Measurements from ENCODE around the gene COX4I1. TPM values are rescaled to one million over a fixed set of nuclear protein-coding genes. Genes with fewer than 3 reads are reported as not detected.
A peak's percentile ranks its signal among the peaks of the same experiment; 100 is the strongest.

The COX4I1 gene
- total and polyA plus RNA-seq, 2 donors from 2014 or later, result 439 to 1,996 TPM

- peak in 1 of 5 donors; percentile 35 for DNase-seq
- no peak for FAIRE-seq
- intact Hi-C loops (cut with DNase I), result no loop called here
- H3K36me3 ChIP-seq (ENCODE audit: control insufficient read depth in 2 of 3, insufficient read depth in 3 of 3, low read length in 3 of 3), result no peaks in the 10 kb centered on the region
- no peak overlapping the region for H3K27ac ChIP-seq (ENCODE audit: low read depth in 2 of 2, low read length in 2 of 2)
- H3K9ac ChIP-seq (ENCODE audit: low read length in 3 of 3), result no peak overlapping the region
- H3K4me1 ChIP-seq (ENCODE audit: control insufficient read depth in 2 of 3, insufficient read depth in 2 of 3, low read depth in 1 of 3, low read length in 3 of 3), result no peaks in the 10 kb centered on the region
- H3K9me3 ChIP-seq (ENCODE audit: control insufficient read depth in 2 of 3, insufficient read depth in 1 of 3, low read length in 3 of 3), result no peaks in the 10 kb centered on the region
- no peak overlapping the region for H3K4me3 ChIP-seq (ENCODE audit: low read length in 3 of 3)
- H3K27me3 ChIP-seq (ENCODE audit: control insufficient read depth, insufficient read depth, low read length), result no peaks in the 10 kb centered on the region
- no peak for TF ChIP-seq CTCF (IDR thresholded peaks at IDR 0.05; ENCODE audit: borderline replicate concordance, extremely low read depth, insufficient read depth)
These were observed 44.1 kb downstream of the COX4I1 start for GRCh38 chr16:85843471-85844168.

- no peaks in the 10 kb centered on the region for H3K27me3 ChIP-seq (ENCODE audit: control insufficient read depth, insufficient read depth, low read length)
- no peak overlapping the region for H3K9ac ChIP-seq (ENCODE audit: low read length in 3 of 3)
- no peaks in the 10 kb centered on the region for H3K36me3 ChIP-seq (ENCODE audit: control insufficient read depth in 2 of 3, insufficient read depth in 3 of 3, low read length in 3 of 3)
- no peak overlapping the region for H3K27ac ChIP-seq (ENCODE audit: low read depth in 2 of 2, low read length in 2 of 2)
- intact Hi-C loops (cut with DNase I), result no loop called here
- DNase-seq (no peak), FAIRE-seq (no peak)
- no peaks in the 10 kb centered on the region for H3K9me3 ChIP-seq (ENCODE audit: control insufficient read depth in 2 of 3, insufficient read depth in 1 of 3, low read length in 3 of 3)
- no peak for TF ChIP-seq CTCF (IDR thresholded peaks at IDR 0.05; ENCODE audit: borderline replicate concordance, extremely low read depth, insufficient read depth)
- no peak overlapping the region for H3K4me3 ChIP-seq (ENCODE audit: low read length in 3 of 3)
- H3K4me1 ChIP-seq (ENCODE audit: control insufficient read depth in 2 of 3, insufficient read depth in 2 of 3, low read depth in 1 of 3, low read length in 3 of 3), result no peaks in the 10 kb centered on the region
These were observed 44.6 kb downstream of the COX4I1 start for GRCh38 chr16:85844169-85844481.

GRCh38 chr16:85844786-85845185 lies 45.3 kb downstream of the COX4I1 start:
- H3K9ac ChIP-seq (ENCODE audit: low read length in 3 of 3), result no peak overlapping the region
- H3K9me3 ChIP-seq (ENCODE audit: control insufficient read depth in 2 of 3, insufficient read depth in 1 of 3, low read length in 3 of 3), result no peaks in the 10 kb centered on the region
- no peak overlapping the region for H3K4me3 ChIP-seq (ENCODE audit: low read length in 3 of 3)
- no peak overlapping the region for H3K27ac ChIP-seq (ENCODE audit: low read depth in 2 of 2, low read length in 2 of 2)
- no peak for FAIRE-seq
- no peaks in the 10 kb centered on the region for H3K27me3 ChIP-seq (ENCODE audit: control insufficient read depth, insufficient read depth, low read length)
- H3K4me1 ChIP-seq (ENCODE audit: control insufficient read depth in 2 of 3, insufficient read depth in 2 of 3, low read depth in 1 of 3, low read length in 3 of 3), result no peaks in the 10 kb centered on the region
- intact Hi-C loops (cut with DNase I), result no loop called here
- no peak for TF ChIP-seq CTCF (IDR thresholded peaks at IDR 0.05; ENCODE audit: borderline replicate concordance, extremely low read depth, insufficient read depth)
- peak in 2 of 5 donors; percentile 22 to 52 for DNase-seq
- no peaks in the 10 kb centered on the region for H3K36me3 ChIP-seq (ENCODE audit: control insufficient read depth in 2 of 3, insufficient read depth in 3 of 3, low read length in 3 of 3)

- no peaks in the 10 kb centered on the region for H3K27me3 ChIP-seq (ENCODE audit: control insufficient read depth, insufficient read depth, low read length)
- no peak overlapping the region for H3K9ac ChIP-seq (ENCODE audit: low read length in 3 of 3)
- H3K4me1 ChIP-seq (ENCODE audit: control insufficient read depth in 2 of 3, insufficient read depth in 2 of 3, low read depth in 1 of 3, low read length in 3 of 3), result no peaks in the 10 kb centered on the region
- DNase-seq (peak in 1 of 5 donors; percentile 61), FAIRE-seq (no peak)
- no peak for TF ChIP-seq CTCF (IDR thresholded peaks at IDR 0.05; ENCODE audit: borderline replicate concordance, extremely low read depth, insufficient read depth)
- no peak overlapping the region for H3K4me3 ChIP-seq (ENCODE audit: low read length in 3 of 3)
- no peaks in the 10 kb centered on the region for H3K36me3 ChIP-seq (ENCODE audit: control insufficient read depth in 2 of 3, insufficient read depth in 3 of 3, low read length in 3 of 3)
- H3K9me3 ChIP-seq (ENCODE audit: control insufficient read depth in 2 of 3, insufficient read depth in 1 of 3, low read length in 3 of 3), result no peaks in the 10 kb centered on the region
- intact Hi-C loops (cut with DNase I), result no loop called here
- H3K27ac ChIP-seq (ENCODE audit: low read depth in 2 of 2, low read length in 2 of 2), result no peak overlapping the region
These were observed 45.8 kb downstream of the COX4I1 start for GRCh38 chr16:85845266-85845665.
